ENCODE data around the gene RARG.
"Not testable (repeated sequence)": the region's sequence is repeated elsewhere in the genome, so short reads cannot be mapped to it uniquely, and the experiment has no call there.

The RARG gene

GRCh38 chr12:53186745-53187144 lies 45.3 kb downstream of the RARG start:
- DNase-seq, result no peak

GRCh38 chr12:53185582-53186153 lies 46.3 kb downstream of the RARG start:
- DNase-seq, result no peak

GRCh38 chr12:53184828-53185227 lies 47.2 kb downstream of the RARG start:
- no peak for DNase-seq

- no peak for DNase-seq
Observed at GRCh38 chr12:53182903-53183302, 49.1 kb downstream of the RARG start.

GRCh38 chr12:53181935-53182334 lies 50.1 kb downstream of the RARG start:
- DNase-seq, result no peak

GRCh38 chr12:53180931-53181645 lies 50.9 kb downstream of the RARG start:
- DNase-seq, result no peak

- DNase-seq, result peak; percentile 93
Observed at GRCh38 chr12:53180220-53180930, 51.6 kb downstream of the RARG start, which contains the start of the genes CSAD and ZNF740. TSS of gene CSAD (minus strand) at chr12:53180925. CDS start at chr12:53173470, 7,455 bp downstream. TSS of gene ZNF740 (plus strand) at chr12:53180722. CDS start at chr12:53181984, 1,262 bp downstream.

GRCh38 chr12:53179687-53180219 lies 52.3 kb downstream of the RARG start:
- DNase-seq, result no peak

GRCh38 chr12:53178803-53179202 lies 53.2 kb downstream of the RARG start:
- not testable (repeated sequence) for DNase-seq

- DNase-seq, result not testable (repeated sequence)
Observed at GRCh38 chr12:53177447-53177846, 54.6 kb downstream of the RARG start.

- no peak for DNase-seq
Observed at GRCh38 chr12:53176750-53177149, 55.3 kb downstream of the RARG start.

GRCh38 chr12:53174881-53175491 lies 57.0 kb downstream of the RARG start:
- peak; percentile 65 for DNase-seq

- no peak for DNase-seq
Observed at GRCh38 chr12:53173085-53173715, 58.8 kb downstream of the RARG start.

GRCh38 chr12:53172352-53172751 lies 59.7 kb downstream of the RARG start:
- no peak for DNase-seq

GRCh38 chr12:53171725-53172329 lies 60.2 kb downstream of the RARG start:
- no peak for DNase-seq

GRCh38 chr12:53170876-53171724 lies 60.9 kb downstream of the RARG start:
- DNase-seq, result no peak

- no peak for DNase-seq
Observed at GRCh38 chr12:53170215-53170614, 61.8 kb downstream of the RARG start.

- DNase-seq, result no peak
Observed at GRCh38 chr12:53169644-53170043, 62.4 kb downstream of the RARG start.

- no peak for DNase-seq
Observed at GRCh38 chr12:53166837-53167236, 65.2 kb downstream of the RARG start.

GRCh38 chr12:53163008-53163407 lies 69.0 kb downstream of the RARG start:
- DNase-seq, result not testable (repeated sequence)
